HEK293T (cell line): ENCODE results near the gene TRAPPC1.

Experiments used
- ARNT ChIP-seq: fragments of 450-650 bp; IDR thresholded peaks from 2 replicates; pipeline ENCODE4 v1.6.1; 2017; ENCODE audit warnings: mild to moderate bottlenecking
- BHLHE40 ChIP-seq: fragments of 450-650 bp; IDR thresholded peaks from 2 replicates; pipeline ENCODE4 v1.6.1; 2016; ENCODE audit warnings: mild to moderate bottlenecking, moderate library complexity, borderline replicate concordance
- ELF4 ChIP-seq: fragments of 450-650 bp; IDR thresholded peaks from 2 replicates; pipeline ENCODE4 v1.6.1; 2017; ENCODE audit warnings: antibody characterized with exemption
- FOXA1 ChIP-seq: fragments of 450-650 bp; IDR thresholded peaks from 2 replicates; pipeline ENCODE4 v1.6.1; 2016; ENCODE audit warnings: mild to moderate bottlenecking
- FOXK2 ChIP-seq: fragments of 450-650 bp; IDR thresholded peaks from 2 replicates; pipeline ENCODE4 v1.6.1; 2016; ENCODE audit warnings: mild to moderate bottlenecking
- FOXM1 ChIP-seq: fragments of 450-650 bp; IDR thresholded peaks from 2 replicates; pipeline ENCODE4 v1.6.1; 2017; ENCODE audit warnings: mild to moderate bottlenecking, borderline replicate concordance
- HDGF ChIP-seq: fragments of 450-650 bp; IDR thresholded peaks from 2 replicates; pipeline ENCODE4 v1.6.1; 2017; ENCODE audit warnings: antibody characterized with exemption, borderline replicate concordance
- L3MBTL2 ChIP-seq: fragments of 450-650 bp; conservative IDR thresholded peaks from 2 replicates; pipeline ENCODE4 v1.6.1; 2016; ENCODE audit warnings: mild to moderate bottlenecking
- LEF1 ChIP-seq: fragments of 450-650 bp; IDR thresholded peaks from 2 replicates; pipeline ENCODE4 v1.6.1; 2017; ENCODE audit warnings: mild to moderate bottlenecking, borderline replicate concordance
- NFRKB ChIP-seq: fragments of 450-650 bp; IDR thresholded peaks from 2 replicates; pipeline ENCODE4 v1.6.1; 2016; ENCODE audit warnings: mild to moderate bottlenecking, moderate library complexity
- PKNOX1 ChIP-seq: fragments of 450-650 bp; IDR thresholded peaks from 2 replicates; pipeline ENCODE4 v1.6.1; 2016
- SP1 ChIP-seq: fragments of 450-650 bp; IDR thresholded peaks from 2 replicates; pipeline ENCODE4 v1.6.1; 2017
- TARDBP ChIP-seq: fragments of 450-650 bp; IDR thresholded peaks from 2 replicates; pipeline ENCODE4 v1.6.1; 2016
- ZNF384 ChIP-seq: fragments of 450-650 bp; IDR thresholded peaks from 2 replicates; pipeline ENCODE4 v1.6.1; 2016

GRCh38 chr17:7955414-7956227 is 23.9 kb upstream of the TRAPPC1 start:
- TF ChIP-seq LEF1 (no peak), FOXM1 (no peak), PKNOX1 (no peak), SP1 (no peak), FOXK2 (no peak), HDGF (no peak), ELF4 (no peak), NFRKB (no peak), ARNT (no peak), FOXA1 (no peak), ZNF384 (no peak), TARDBP (no peak), L3MBTL2 (no peak), BHLHE40 (no peak)
